H1 (cell line): ENCODE results near the gene TBK1. TPM values are rescaled to one million over a fixed set of nuclear protein-coding genes. Genes with fewer than 3 reads are reported as not detected.

ENCODE experiments used
- CTCF ChIA-PET: fragments of 300-600 bp; sonication (Branson Sonifier 250); formaldehyde crosslinking; loops from one replicate; lab custom pipeline; 2021; ENCODE audit not compliant: partially characterized antibody; lab: Charles Lee
- POLR2A ChIA-PET: fragments of 300-600 bp; sonication (Branson Sonifier 250); formaldehyde crosslinking; loops from one replicate; lab custom pipeline; 2021; ENCODE audit warnings: inconsistent platforms; ENCODE audit not compliant: partially characterized antibody; lab: Charles Lee
- DNase-seq, 2 experiments: peaks; one replicate each; pipeline versions ENCODE4 v3.0.0 to v3.0.0-alpha.2; 2010 to 2022; ENCODE audit warnings: low spot score in 2 of 2, low read depth in 1 of 2, mixed read lengths in 1 of 2
- FAIRE-seq: peaks from 2 replicates; lab custom pipeline; 2011; peaks lifted over from hg19 to GRCh38; lab: Jason Lieb, UNC
- H2AFZ ChIP-seq: 2 replicates; pipeline ENCODE4 v1.8.1; 2012; ENCODE audit warnings: low read length, inconsistent platforms
- H2AK5ac ChIP-seq: 2 replicates; pipeline ENCODE4 v1.6.1; 2013; ENCODE audit warnings: low read depth, low read length
- H2BK120ac ChIP-seq: replicated peaks from 2 replicates; pipeline ENCODE3; 2013; ENCODE audit warnings: low read depth, low read length, inconsistent platforms
- H2BK12ac ChIP-seq: 2 replicates; pipeline ENCODE4 v1.6.1; 2013; ENCODE audit warnings: low read depth, low read length
- H2BK15ac ChIP-seq: 2 replicates; pipeline ENCODE4 v1.6.1; 2013; ENCODE audit warnings: low read length
- H2BK20ac ChIP-seq: 2 replicates; pipeline ENCODE4 v1.6.1; 2013; ENCODE audit warnings: low read length
- H2BK5ac ChIP-seq: 2 replicates; pipeline ENCODE4 v1.6.1; 2013; ENCODE audit warnings: low read depth, low read length
- H3K14ac ChIP-seq: 2 replicates; pipeline ENCODE4 v1.6.1; 2013; ENCODE audit warnings: inconsistent platforms; ENCODE audit not compliant: insufficient read length
- H3K18ac ChIP-seq: 2 replicates; pipeline ENCODE4 v1.6.1; 2013; ENCODE audit warnings: low read length; ENCODE audit errors: extremely low read depth
- H3K23ac ChIP-seq: 2 replicates; pipeline ENCODE4 v1.6.1; 2013; ENCODE audit warnings: inconsistent platforms; ENCODE audit not compliant: insufficient read length
- H3K23me2 ChIP-seq: 2 replicates; pipeline ENCODE4 v1.6.1; 2013; ENCODE audit warnings: low read depth, low read length
- H3K27ac ChIP-seq: 2 replicates; pipeline ENCODE4 v1.6.1; 2011; ENCODE audit warnings: low read depth, low read length, inconsistent platforms
- H3K27me3 ChIP-seq, 4 experiments: replicated peaks in 1 of 4; 1 replicate in 1 of 4; 2 replicates in 3 of 4; pipeline versions ENCODE4 v1.6.1 to v1.8.1; 2011 to 2013; ENCODE audit warnings: low read length in 3 of 4, mild to moderate bottlenecking in 3 of 4, inconsistent platforms in 2 of 4, mixed read lengths in 2 of 4, moderate library complexity in 1 of 4; ENCODE audit not compliant: control insufficient read depth in 3 of 4, insufficient read depth in 3 of 4; ENCODE audit errors: extremely low read depth in 1 of 4
- H3K36me3 ChIP-seq, 4 experiments: 2 replicates each; pipeline versions ENCODE4 v1.6.1 to v1.8.1; 2011 to 2013; ENCODE audit warnings: mild to moderate bottlenecking in 4 of 4, low read length in 3 of 4, moderate library complexity in 2 of 4, control low read depth in 1 of 4, inconsistent platforms in 1 of 4; ENCODE audit not compliant: insufficient read depth in 4 of 4, control insufficient read depth in 2 of 4
- H3K4ac ChIP-seq: replicated peaks from 2 replicates; pipeline ENCODE3; 2013; ENCODE audit warnings: low read length, low read depth, mixed read lengths, inconsistent platforms; ENCODE audit not compliant: insufficient read length
- H3K4me1 ChIP-seq, 4 experiments: replicated peaks in 1 of 4; 1 replicate in 1 of 4; 2 replicates in 3 of 4; pipeline versions ENCODE4 v1.6.1 to v1.8.1; 2011 to 2013; ENCODE audit warnings: low read length in 3 of 4, inconsistent platforms in 2 of 4, mixed read lengths in 1 of 4; ENCODE audit not compliant: insufficient read depth in 4 of 4, control insufficient read depth in 3 of 4
- H3K4me2 ChIP-seq, 2 experiments: 2 replicates each; pipeline versions ENCODE4 v1.6.1 to v1.8.1; 2011 to 2013; ENCODE audit warnings: low read depth in 2 of 2, low read length in 2 of 2, control low read depth in 1 of 2, inconsistent platforms in 1 of 2, mild to moderate bottlenecking in 1 of 2; ENCODE audit not compliant: insufficient read depth in 1 of 2
- H3K4me3 ChIP-seq, 4 experiments: fragments of 200-600, 300-600 bp in 1 of 4; sonication (generic), shearing (Covaris generic), sonication (Bioruptor Twin) in 1 of 4; 2 replicates each; pipeline versions ENCODE4 v1.5.1 to v1.8.1; 2011 to 2016; ENCODE audit warnings: low read length in 4 of 4, low read depth in 3 of 4, control low read depth in 2 of 4, inconsistent platforms in 2 of 4, mild to moderate bottlenecking in 2 of 4, mixed read lengths in 1 of 4, moderate library complexity in 1 of 4; ENCODE audit not compliant: insufficient read depth in 2 of 4; ENCODE audit errors: extremely low read depth in 1 of 4
- H3K56ac ChIP-seq: replicated peaks from 2 replicates; pipeline ENCODE3; 2013; ENCODE audit warnings: low read depth, mild to moderate bottlenecking, mixed read lengths, low read length, inconsistent platforms; ENCODE audit not compliant: insufficient read length
- H3K79me1 ChIP-seq: 2 replicates; pipeline ENCODE4 v1.6.1; 2013; ENCODE audit warnings: low read depth, low read length, control low read depth
- H3K79me2 ChIP-seq, 2 experiments: 2 replicates each; pipeline versions ENCODE4 v1.6.1 to v1.8.1; 2012 to 2013; ENCODE audit warnings: low read length in 2 of 2, mild to moderate bottlenecking in 2 of 2, inconsistent platforms in 1 of 2; ENCODE audit not compliant: insufficient read depth in 2 of 2, control insufficient read depth in 1 of 2
- H3K9ac ChIP-seq, 4 experiments: replicated peaks in 1 of 4; 1 replicate in 1 of 4; 2 replicates in 3 of 4; pipeline versions ENCODE4 v1.6.1 to v1.8.1; 2011 to 2013; ENCODE audit warnings: low read depth in 3 of 4, low read length in 3 of 4, control low read depth in 2 of 4, mild to moderate bottlenecking in 2 of 4, moderate library complexity in 2 of 4, inconsistent platforms in 1 of 4; ENCODE audit errors: extremely low read depth in 1 of 4
- H3K9me3 ChIP-seq, 2 experiments: 2 replicates each; pipeline versions ENCODE4 v1.6.1 to v1.8.1; 2012 to 2013; ENCODE audit warnings: mild to moderate bottlenecking in 2 of 2, moderate library complexity in 2 of 2, control low read depth in 1 of 2, inconsistent platforms in 1 of 2, low read depth in 1 of 2, low read length in 1 of 2, mixed read lengths in 1 of 2; ENCODE audit not compliant: insufficient read depth in 2 of 2
- H4K20me1 ChIP-seq, 2 experiments: replicated peaks in 1 of 2; 2 replicates each; pipeline versions ENCODE3 to v1.8.1; 2011 to 2013; ENCODE audit warnings: inconsistent platforms in 2 of 2, low read length in 2 of 2, mild to moderate bottlenecking in 1 of 2; ENCODE audit not compliant: insufficient read depth in 2 of 2, control insufficient read depth in 1 of 2
- H4K5ac ChIP-seq: 2 replicates; pipeline ENCODE4 v1.6.1; 2013; ENCODE audit warnings: low read length, low read depth, mixed read lengths, inconsistent platforms; ENCODE audit not compliant: insufficient read length
- H4K8ac ChIP-seq: 2 replicates; pipeline ENCODE4 v1.8.0; 2013; ENCODE audit warnings: mild to moderate bottlenecking, moderate library complexity, low read length, inconsistent platforms; ENCODE audit not compliant: insufficient read depth; ENCODE audit errors: extremely low read depth
- H4K91ac ChIP-seq: replicated peaks from 2 replicates; pipeline ENCODE3; 2013; ENCODE audit warnings: low read length, mixed read lengths, inconsistent platforms; ENCODE audit not compliant: insufficient read length
- FOSL1 ChIP-seq: IDR thresholded peaks from 2 replicates; pipeline ENCODE4 v1.6.1; 2011; ENCODE audit warnings: mild to moderate bottlenecking, low read depth, low read length, moderate library complexity; ENCODE audit not compliant: insufficient read depth
- TCF12 ChIP-seq: IDR thresholded peaks from 2 replicates; pipeline ENCODE4 v1.6.1; 2011; ENCODE audit warnings: low read depth, mild to moderate bottlenecking, low read length
- polyA plus RNA-seq, 7 experiments: library from polyadenylated mRNA; depleted of rRNA in 3 of 7; stranded (reverse) in 5 of 7; unstranded in 2 of 7; fragments of >200 nt in 5 of 7; fragments of 200-250 nt in 2 of 7; gene quantifications; 1 replicate in 5 of 7; 2 replicates in 1 of 7; 4 replicates in 1 of 7; pipeline versions ENCODE4 v1.2.1 to v1.2.3, GENCODE V29; 2011 to 2013; ENCODE audit warnings: missing spikeins in 2 of 7, mixed read lengths in 2 of 7
- total RNA-seq: library from RNA; stranded (reverse); fragmentation: NEBNext Ultra II Directional; extraction: Animal tissue kit (Norgen Biotek cat#: 25700); gene quantifications from 2 replicates; pipeline ENCODE4 v1.2.1, GENCODE V29; 2021

Gene TBK1
- total and polyA plus RNA-seq, 2 of the 8 experiments (the other 6 are each of a cell fraction or from before 2014, with no cell fraction given) = 5.3 to 20.4 TPM

- ChIA-PET CTCF (no interaction called here), POLR2A (interaction anchor here (0.7 to 1.2 kb wide), 3 partner anchors 9 to 110 kb away, joined by 3 to 5 read pairs (median 4); no protein-coding TSS in a partner anchor)
- TF ChIP-seq TCF12 (no peak), FOSL1 (no peak)
- Histone ChIP-seq H3K9me3 (no peaks in the 10 kb centered on the region), H4K91ac (no peak overlapping the region), H3K23ac (no peak overlapping the region), H2BK5ac (no peak overlapping the region), H3K79me1 (no peaks in the 10 kb centered on the region), H2AFZ (no peak overlapping the region), H3K9ac (no peak overlapping the region), H2BK12ac (no peak overlapping the region), H3K56ac (no peak overlapping the region), H2AK5ac (no peak overlapping the region), H3K18ac (no peak overlapping the region), H3K36me3 (peaks cover 0 to 21% (median 6%) of the 10 kb centered on the region in 4 experiments; a peak in 5 of 8 replicates), H3K14ac (no peak overlapping the region), H3K4me1 (0 out of 7 replicates have a peak, but pooled peaks cover 0 to 9% (median 0%) of the 10 kb centered on the region in 4 experiments), H3K23me2 (peaks cover 4% of the 10 kb centered on the region; the same call in 1 of the 2 replicates), H3K79me2 (peaks cover 3 to 72% of the 10 kb centered on the region in 2 experiments; a peak in 3 of 4 replicates), H3K4me2 (no peak overlapping the region), H4K5ac (no peak overlapping the region), H2BK15ac (no peak overlapping the region), H3K4ac (no peak overlapping the region), H3K4me3 (no peak overlapping the region), H2BK120ac (no peak overlapping the region), H4K8ac (no peak overlapping the region), H4K20me1 (peaks cover 0 to 7% of the 10 kb centered on the region in 2 experiments), H3K27ac (no peak overlapping the region), H2BK20ac (no peak overlapping the region), H3K27me3 (no peaks in the 10 kb centered on the region)
- FAIRE-seq (no peak), DNase-seq (no peak)
Observed at GRCh38 chr12:64456119-64456518, 4.2 kb downstream of the TBK1 start.
